ENCODE results near the gene NUDT5.

GRCh38 chr10:12200850-12201249 is 5.2 kb upstream of the NUDT5 start:
- TF ChIP-seq EP300 (IDR thresholded peaks at IDR 0.05) (no peak), CTCF (IDR thresholded peaks at IDR 0.05) (no peak), POLR2AphosphoS5 (IDR thresholded peaks at IDR 0.05) (no peak)
